ENCODE data around the gene GYG2. TPM values are rescaled to one million over a fixed set of nuclear protein-coding genes. Genes with fewer than 3 reads are reported as not detected.
"Not testable (repeated sequence)": the region's sequence is repeated elsewhere in the genome, so short reads cannot be mapped to it uniquely, and the experiment has no call there.

The GYG2 gene
- total RNA-seq, 1 donor from 2014 or later = 1.4 TPM

- DNase-seq; H3K36me3 ChIP-seq; H3K4me3 ChIP-seq; H3K27me3 ChIP-seq; H3K27ac ChIP-seq; H3K4me1 ChIP-seq; H3K9me3 ChIP-seq; intact Hi-C loops (cut with DNase I): not testable (repeated sequence)
- TF ChIP-seq CTCF (IDR thresholded peaks at IDR 0.05) = peak; percentile 51
- peak; percentile 73 for ATAC-seq
Measured at GRCh38 chrX:2812161-2812907, 16.4 kb upstream of the GYG2 start.

GRCh38 chrX:2817036-2817435 lies 11.7 kb upstream of the GYG2 start:
- TF ChIP-seq CTCF (IDR thresholded peaks at IDR 0.05) = no peak
- intact Hi-C loops (cut with DNase I) = no loop called here
- H3K27me3 ChIP-seq = no peaks in the 10 kb centered on the region
- H3K4me3 ChIP-seq = no peak overlapping the region
- DNase-seq = no peak
- no peaks in the 10 kb centered on the region for H3K9me3 ChIP-seq
- no peaks in the 10 kb centered on the region for H3K4me1 ChIP-seq
- no peak for ATAC-seq
- H3K27ac ChIP-seq = no peak overlapping the region
- no peaks in the 10 kb centered on the region for H3K36me3 ChIP-seq

GRCh38 chrX:2819345-2820135 lies 9.2 kb upstream of the GYG2 start:
- Histone ChIP-seq H3K36me3 (no peaks in the 10 kb centered on the region), H3K4me1 (no peaks in the 10 kb centered on the region), H3K4me3 (no peak overlapping the region), H3K27me3 (no peaks in the 10 kb centered on the region), H3K9me3 (no peaks in the 10 kb centered on the region), H3K27ac (no peak overlapping the region)
- peak; percentile 45 for TF ChIP-seq CTCF (IDR thresholded peaks at IDR 0.05)
- intact Hi-C loops (cut with DNase I) = no loop called here
- ATAC-seq = no peak
- DNase-seq = no peak

- no peaks in the 10 kb centered on the region for H3K4me1 ChIP-seq
- ATAC-seq = no peak
- no peaks in the 10 kb centered on the region for H3K36me3 ChIP-seq
- DNase-seq = no peak
- TF ChIP-seq CTCF (IDR thresholded peaks at IDR 0.05) = no peak
- H3K27me3 ChIP-seq = no peaks in the 10 kb centered on the region
- no peak overlapping the region for H3K27ac ChIP-seq
- H3K9me3 ChIP-seq = no peaks in the 10 kb centered on the region
- no peak overlapping the region for H3K4me3 ChIP-seq
- intact Hi-C loops (cut with DNase I) = no loop called here
Measured at GRCh38 chrX:2820136-2820771, 8.5 kb upstream of the GYG2 start.

- no peak for TF ChIP-seq CTCF (IDR thresholded peaks at IDR 0.05)
- ATAC-seq (no peak), DNase-seq (no peak)
- no peak overlapping the region for H3K27ac ChIP-seq
- H3K9me3 ChIP-seq = no peaks in the 10 kb centered on the region
- no peaks in the 10 kb centered on the region for H3K4me1 ChIP-seq
- H3K4me3 ChIP-seq = no peak overlapping the region
- H3K36me3 ChIP-seq = no peaks in the 10 kb centered on the region
- intact Hi-C loops (cut with DNase I) = no loop called here
- no peaks in the 10 kb centered on the region for H3K27me3 ChIP-seq
Measured at GRCh38 chrX:2823795-2824386, 4.8 kb upstream of the GYG2 start.
